GM12878 (cell line): ENCODE data around the gene MYO9B. TPM values are rescaled to one million over a fixed set of nuclear protein-coding genes. Genes with fewer than 3 reads are reported as not detected.

ENCODE experiments used
- ASH2L ChIP-seq: fragments of 300-600, 200-600 bp; sonication (generic); IDR thresholded peaks from 2 replicates; pipeline ENCODE4 v1.6.1; 2017; ENCODE audit warnings: low read depth, mild to moderate bottlenecking, borderline replicate concordance
- CBFB ChIP-seq: IDR thresholded peaks from 2 replicates; pipeline ENCODE4 v1.6.1; 2016; ENCODE audit warnings: antibody characterized with exemption, low read depth
- CHD2 ChIP-seq: IDR thresholded peaks from 2 replicates; pipeline ENCODE4 v1.6.1; 2011; ENCODE audit warnings: low read depth, low read length, improper control_type of control experiment, borderline replicate concordance
- ESRRA ChIP-seq: IDR thresholded peaks from 2 replicates; pipeline ENCODE4 v1.6.1; 2012; ENCODE audit warnings: mild to moderate bottlenecking, low read length, improper control_type of control experiment
- EZH2 ChIP-seq: IDR thresholded peaks from 2 replicates; pipeline ENCODE4 v1.6.1; 2012; ENCODE audit warnings: low read depth, mild to moderate bottlenecking, control low read depth, inconsistent platforms, low read length, borderline replicate concordance; ENCODE audit not compliant: control insufficient read depth
- FOS ChIP-seq: IDR thresholded peaks from 3 replicates; pipeline ENCODE4 v1.6.1; 2011; ENCODE audit warnings: borderline replicate concordance; ENCODE audit not compliant: insufficient read length; ENCODE audit errors: extremely low read depth
- GABPA ChIP-seq: IDR thresholded peaks from 2 replicates; pipeline ENCODE4 v1.6.1; 2014; ENCODE audit warnings: antibody characterized with exemption, low read depth, mild to moderate bottlenecking, inconsistent platforms
- MTA3 ChIP-seq: IDR thresholded peaks from 2 replicates; pipeline ENCODE4 v1.6.1; 2012; ENCODE audit warnings: low read length, inconsistent platforms, borderline replicate concordance
- MXI1 ChIP-seq: fragments of 150-350 bp; IDR thresholded peaks from 2 replicates; pipeline ENCODE4 v1.6.1; 2011; ENCODE audit warnings: low read depth, mild to moderate bottlenecking, inconsistent platforms, low read length, improper control_type of control experiment
- NR2C2 ChIP-seq: IDR thresholded peaks from 2 replicates; pipeline ENCODE4 v1.6.1; 2011; ENCODE audit warnings: borderline replicate concordance, low read depth; ENCODE audit not compliant: control insufficient read depth, insufficient read length
- PAX5 ChIP-seq: IDR thresholded peaks from 2 replicates; pipeline ENCODE4 v1.6.1; 2011; ENCODE audit warnings: low read depth, low read length, borderline replicate concordance
- RELA ChIP-seq: fragments of 450-650 bp; IDR thresholded peaks from 2 replicates; pipeline ENCODE4 v1.8.0; 2014; ENCODE audit warnings: borderline replicate concordance; ENCODE audit not compliant: partially characterized antibody
- RFX5 ChIP-seq: IDR thresholded peaks from 2 replicates; pipeline ENCODE4 v1.6.1; 2011; ENCODE audit warnings: low read depth, low read length, improper control_type of control experiment
- SIX5 ChIP-seq: IDR thresholded peaks from 2 replicates; pipeline ENCODE4 v1.6.1; 2011; ENCODE audit warnings: mild to moderate bottlenecking, low read depth, low read length, moderate library complexity; ENCODE audit not compliant: severe bottlenecking
- SMC3 ChIP-seq: IDR thresholded peaks from 2 replicates; pipeline ENCODE4 v1.6.1; 2011; ENCODE audit warnings: low read length, improper control_type of control experiment, borderline replicate concordance
- STAT1 ChIP-seq: fragments of 450-650 bp; conservative IDR thresholded peaks from 2 replicates; pipeline ENCODE4 v1.6.1; 2014; ENCODE audit warnings: antibody characterized with exemption, mild to moderate bottlenecking
- SUPT20H ChIP-seq: IDR thresholded peaks from 2 replicates; pipeline ENCODE4 v1.6.1; 2011; ENCODE audit warnings: low read depth, mild to moderate bottlenecking, low read length, moderate library complexity, borderline replicate concordance; ENCODE audit not compliant: control insufficient read depth
- TCF3 ChIP-seq: IDR thresholded peaks from 2 replicates; pipeline ENCODE4 v1.6.1; 2012; ENCODE audit warnings: low read depth, mild to moderate bottlenecking, low read length, borderline replicate concordance; ENCODE audit not compliant: insufficient read depth
- WRNIP1 ChIP-seq: IDR thresholded peaks from 2 replicates; pipeline ENCODE4 v1.6.1; 2011; ENCODE audit warnings: low read depth, low read length, improper control_type of control experiment, borderline replicate concordance
- polyA plus RNA-seq, 11 experiments: library from polyadenylated mRNA; depleted of rRNA in 4 of 11; unstranded in 6 of 11; stranded (reverse) in 5 of 11; fragments of >200 nt; fragmentation: Nextera tagmentation in 4 of 11; fragmentation: Illumina TruSeq in 1 of 11; extraction: Ambion mirVana in 4 of 11; extraction: Trizol in 1 of 11; gene quantifications; 1 replicate in 1 of 11; 2 replicates in 10 of 11; pipeline versions ENCODE4 v1.2.1 to v1.2.3, GENCODE V29; 2011 to 2016; ENCODE audit warnings: inconsistent platforms in 2 of 11, missing spikeins in 2 of 11, low read depth in 1 of 11
- total RNA-seq, 4 experiments: library from RNA; depleted of rRNA in 3 of 4; stranded (reverse); fragments of >200 nt in 3 of 4; fragmentation: Illumina TruSeq in 1 of 4; extraction: Trizol in 1 of 4; gene quantifications; 2 replicates each; pipeline versions ENCODE4 v1.2.1 to v1.2.3, GENCODE V29; 2013 to 2021
- TF ChIP-seq, protein P1 (sequence below): fragments of 450-650 bp; IDR thresholded peaks from 2 replicates; pipeline ENCODE4 v1.6.1; 2017; ENCODE audit warnings: mild to moderate bottlenecking
- TF ChIP-seq, protein P2 (sequence below): fragments of 450-650 bp; IDR thresholded peaks from 2 replicates; pipeline ENCODE4 v1.6.1; 2016; ENCODE audit warnings: mild to moderate bottlenecking, moderate library complexity, borderline replicate concordance
- TF ChIP-seq, protein P3 (sequence below): IDR thresholded peaks from 2 replicates; pipeline ENCODE4 v1.6.1; 2011; ENCODE audit warnings: borderline replicate concordance, low read depth, mild to moderate bottlenecking, moderate library complexity, low read length; ENCODE audit not compliant: insufficient read depth, poor library complexity, severe bottlenecking

Gene MYO9B
- total and polyA plus RNA-seq, 10 of the 15 experiments (the other 5 are each of a cell fraction or from before 2014, with no cell fraction given): 5.4 to 165 (median 45.8) TPM

DNA sequence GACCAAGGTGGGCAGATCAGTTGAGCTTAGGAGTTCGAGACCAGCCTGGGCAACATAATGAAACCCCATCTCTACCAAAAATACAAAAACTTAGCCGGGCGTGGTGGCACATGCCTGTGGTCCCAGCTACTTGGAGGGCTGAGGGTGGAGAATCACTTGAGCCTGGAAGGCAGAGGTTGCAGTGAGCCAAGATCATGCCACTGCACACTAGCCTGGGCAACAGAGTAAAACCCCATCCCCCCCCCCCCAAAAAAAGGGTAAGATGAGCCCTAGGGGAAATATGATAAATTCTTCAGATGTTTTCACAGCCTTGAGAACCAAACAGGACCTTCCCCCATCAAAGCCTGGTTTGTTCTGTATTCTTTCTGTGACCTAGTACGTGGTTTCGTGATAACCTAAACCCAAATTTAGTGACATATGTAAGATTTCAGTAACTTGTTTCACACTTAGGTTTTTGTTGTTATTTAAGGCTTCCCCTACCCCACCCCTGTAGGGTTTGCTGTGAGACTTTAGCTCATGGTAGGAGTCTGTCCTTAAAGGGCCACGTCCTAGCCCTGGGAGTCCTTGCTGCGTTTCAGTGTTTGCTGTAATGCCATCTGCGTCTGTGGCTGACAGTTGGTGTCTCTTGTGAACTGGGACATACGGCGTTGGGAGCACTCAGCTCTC lies 49.6 kb downstream of the MYO9B start (continued):
- TF ChIP-seq, protein P1, sequence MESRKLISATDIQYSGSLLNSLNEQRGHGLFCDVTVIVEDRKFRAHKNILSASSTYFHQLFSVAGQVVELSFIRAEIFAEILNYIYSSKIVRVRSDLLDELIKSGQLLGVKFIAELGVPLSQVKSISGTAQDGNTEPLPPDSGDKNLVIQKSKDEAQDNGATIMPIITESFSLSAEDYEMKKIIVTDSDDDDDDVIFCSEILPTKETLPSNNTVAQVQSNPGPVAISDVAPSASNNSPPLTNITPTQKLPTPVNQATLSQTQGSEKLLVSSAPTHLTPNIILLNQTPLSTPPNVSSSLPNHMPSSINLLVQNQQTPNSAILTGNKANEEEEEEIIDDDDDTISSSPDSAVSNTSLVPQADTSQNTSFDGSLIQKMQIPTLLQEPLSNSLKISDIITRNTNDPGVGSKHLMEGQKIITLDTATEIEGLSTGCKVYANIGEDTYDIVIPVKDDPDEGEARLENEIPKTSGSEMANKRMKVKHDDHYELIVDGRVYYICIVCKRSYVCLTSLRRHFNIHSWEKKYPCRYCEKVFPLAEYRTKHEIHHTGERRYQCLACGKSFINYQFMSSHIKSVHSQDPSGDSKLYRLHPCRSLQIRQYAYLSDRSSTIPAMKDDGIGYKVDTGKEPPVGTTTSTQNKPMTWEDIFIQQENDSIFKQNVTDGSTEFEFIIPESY: no peak
- TF ChIP-seq CBFB (peak; percentile 53), ESRRA (no peak), TCF3 (no peak), FOS (no peak), MXI1 (peak; percentile 80), SUPT20H (no peak), SIX5 (no peak), MTA3 (peak; percentile 91; the same call in 1 of the 2 replicates), WRNIP1 (no peak), CHD2 (peak; percentile 80; the same call in 1 of the 2 replicates), EZH2 (no peak), RFX5 (no peak), SMC3 (no peak; the same call in 1 of the 2 replicates), NR2C2 (no peak), ASH2L (no peak), STAT1 (no peak), PAX5 (peak; percentile 7; the same call in 1 of the 2 replicates), GABPA (0 out of 2 replicates have a peak, but pooled peaks have one; percentile 26), RELA (peak; percentile 35)
- TF ChIP-seq, protein P2, sequence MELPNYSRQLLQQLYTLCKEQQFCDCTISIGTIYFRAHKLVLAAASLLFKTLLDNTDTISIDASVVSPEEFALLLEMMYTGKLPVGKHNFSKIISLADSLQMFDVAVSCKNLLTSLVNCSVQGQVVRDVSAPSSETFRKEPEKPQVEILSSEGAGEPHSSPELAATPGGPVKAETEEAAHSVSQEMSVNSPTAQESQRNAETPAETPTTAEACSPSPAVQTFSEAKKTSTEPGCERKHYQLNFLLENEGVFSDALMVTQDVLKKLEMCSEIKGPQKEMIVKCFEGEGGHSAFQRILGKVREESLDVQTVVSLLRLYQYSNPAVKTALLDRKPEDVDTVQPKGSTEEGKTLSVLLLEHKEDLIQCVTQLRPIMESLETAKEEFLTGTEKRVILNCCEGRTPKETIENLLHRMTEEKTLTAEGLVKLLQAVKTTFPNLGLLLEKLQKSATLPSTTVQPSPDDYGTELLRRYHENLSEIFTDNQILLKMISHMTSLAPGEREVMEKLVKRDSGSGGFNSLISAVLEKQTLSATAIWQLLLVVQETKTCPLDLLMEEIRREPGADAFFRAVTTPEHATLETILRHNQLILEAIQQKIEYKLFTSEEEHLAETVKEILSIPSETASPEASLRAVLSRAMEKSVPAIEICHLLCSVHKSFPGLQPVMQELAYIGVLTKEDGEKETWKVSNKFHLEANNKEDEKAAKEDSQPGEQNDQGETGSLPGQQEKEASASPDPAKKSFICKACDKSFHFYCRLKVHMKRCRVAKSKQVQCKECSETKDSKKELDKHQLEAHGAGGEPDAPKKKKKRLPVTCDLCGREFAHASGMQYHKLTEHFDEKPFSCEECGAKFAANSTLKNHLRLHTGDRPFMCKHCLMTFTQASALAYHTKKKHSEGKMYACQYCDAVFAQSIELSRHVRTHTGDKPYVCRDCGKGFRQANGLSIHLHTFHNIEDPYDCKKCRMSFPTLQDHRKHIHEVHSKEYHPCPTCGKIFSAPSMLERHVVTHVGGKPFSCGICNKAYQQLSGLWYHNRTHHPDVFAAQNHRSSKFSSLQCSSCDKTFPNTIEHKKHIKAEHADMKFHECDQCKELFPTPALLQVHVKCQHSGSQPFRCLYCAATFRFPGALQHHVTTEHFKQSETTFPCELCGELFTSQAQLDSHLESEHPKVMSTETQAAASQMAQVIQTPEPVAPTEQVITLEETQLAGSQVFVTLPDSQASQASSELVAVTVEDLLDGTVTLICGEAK: no peak
- TF ChIP-seq, protein P3, sequence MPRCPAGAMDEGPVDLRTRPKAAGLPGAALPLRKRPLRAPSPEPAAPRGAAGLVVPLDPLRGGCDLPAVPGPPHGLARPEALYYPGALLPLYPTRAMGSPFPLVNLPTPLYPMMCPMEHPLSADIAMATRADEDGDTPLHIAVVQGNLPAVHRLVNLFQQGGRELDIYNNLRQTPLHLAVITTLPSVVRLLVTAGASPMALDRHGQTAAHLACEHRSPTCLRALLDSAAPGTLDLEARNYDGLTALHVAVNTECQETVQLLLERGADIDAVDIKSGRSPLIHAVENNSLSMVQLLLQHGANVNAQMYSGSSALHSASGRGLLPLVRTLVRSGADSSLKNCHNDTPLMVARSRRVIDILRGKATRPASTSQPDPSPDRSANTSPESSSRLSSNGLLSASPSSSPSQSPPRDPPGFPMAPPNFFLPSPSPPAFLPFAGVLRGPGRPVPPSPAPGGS: peak; percentile 87
